H9 (cell line): ENCODE results near the gene B3GALT5. TPM values are rescaled to one million over a fixed set of nuclear protein-coding genes. Genes with fewer than 3 reads are reported as not detected.
A peak's percentile ranks its signal among the peaks of the same experiment; 100 is the strongest.

Experiments
- DNase-seq: peaks from one replicate; pipeline ENCODE4 v3.0.0-alpha.2; 2017
- H2AFZ ChIP-seq: one replicate; pipeline ENCODE4 v1.6.1; 2013; ENCODE audit warnings: mild to moderate bottlenecking, low read length, control low read depth, moderate library complexity
- H2AK5ac ChIP-seq: 2 replicates; pipeline ENCODE4 v1.6.1; 2013; ENCODE audit warnings: low read length, control low read depth, mixed read lengths; ENCODE audit not compliant: insufficient read length
- H2BK120ac ChIP-seq: one replicate; pipeline ENCODE4 v1.6.1; 2013; ENCODE audit warnings: low read depth, mild to moderate bottlenecking, low read length, control low read depth, inconsistent platforms; ENCODE audit not compliant: poor library complexity, severe bottlenecking
- H2BK12ac ChIP-seq: 2 replicates; pipeline ENCODE4 v1.6.1; 2013; ENCODE audit warnings: low read length, control low read depth, mixed read lengths, low read depth; ENCODE audit not compliant: insufficient read length
- H2BK15ac ChIP-seq: 2 replicates; pipeline ENCODE4 v1.6.1; 2013; ENCODE audit warnings: low read depth, low read length, control low read depth
- H2BK20ac ChIP-seq: one replicate; pipeline ENCODE4 v1.6.1; 2013; ENCODE audit warnings: low read depth, mild to moderate bottlenecking, low read length, control low read depth, inconsistent platforms; ENCODE audit not compliant: poor library complexity, severe bottlenecking
- H2BK5ac ChIP-seq: 2 replicates; pipeline ENCODE4 v1.6.1; 2013; ENCODE audit warnings: low read length, control low read depth, mixed read lengths; ENCODE audit not compliant: insufficient read length
- H3K14ac ChIP-seq: 2 replicates; pipeline ENCODE4 v1.6.1; 2013; ENCODE audit warnings: low read length, control low read depth; ENCODE audit not compliant: insufficient read depth
- H3K18ac ChIP-seq: 2 replicates; pipeline ENCODE4 v1.6.1; 2013; ENCODE audit warnings: low read depth, mild to moderate bottlenecking, mixed read lengths, low read length, control low read depth; ENCODE audit not compliant: insufficient read length
- H3K23ac ChIP-seq: 2 replicates; pipeline ENCODE4 v1.6.1; 2013; ENCODE audit warnings: low read length, control low read depth, mixed read lengths, low read depth; ENCODE audit not compliant: insufficient read length
- H3K23me2 ChIP-seq: 2 replicates; pipeline ENCODE4 v1.6.1; 2013; ENCODE audit warnings: low read depth, mild to moderate bottlenecking, mixed read lengths, low read length, control low read depth; ENCODE audit not compliant: insufficient read length, poor library complexity, severe bottlenecking
- H3K27ac ChIP-seq: 2 replicates; pipeline ENCODE4 v1.5.1; 2013; ENCODE audit warnings: low read length, control low read depth, mixed read lengths, low read depth; ENCODE audit not compliant: insufficient read length
- H3K27me3 ChIP-seq: 2 replicates; pipeline ENCODE4 v1.6.1; 2013; ENCODE audit warnings: low read length, control low read depth, inconsistent platforms; ENCODE audit not compliant: insufficient read depth
- H3K4ac ChIP-seq: 2 replicates; pipeline ENCODE4 v1.6.1; 2013; ENCODE audit warnings: low read depth, mild to moderate bottlenecking, control low read depth, inconsistent platforms, low read length, moderate library complexity
- H3K4me1 ChIP-seq: 2 replicates; pipeline ENCODE4 v1.6.1; 2013; ENCODE audit warnings: low read length, control low read depth, inconsistent platforms; ENCODE audit not compliant: insufficient read depth
- H3K4me2 ChIP-seq: 2 replicates; pipeline ENCODE4 v1.6.1; 2013; ENCODE audit warnings: low read length, control low read depth, mixed read lengths; ENCODE audit not compliant: insufficient read length, insufficient read depth
- H3K56ac ChIP-seq: 2 replicates; pipeline ENCODE4 v1.6.1; 2013; ENCODE audit warnings: low read depth, mild to moderate bottlenecking, mixed read lengths, low read length, control low read depth; ENCODE audit not compliant: insufficient read length
- H3K79me1 ChIP-seq: 2 replicates; pipeline ENCODE4 v1.6.1; 2013; ENCODE audit warnings: low read depth, mild to moderate bottlenecking, moderate library complexity, low read length, control low read depth, inconsistent platforms; ENCODE audit not compliant: insufficient read depth, poor library complexity, severe bottlenecking
- H3K79me2 ChIP-seq: 2 replicates; pipeline ENCODE4 v1.6.1; 2013; ENCODE audit warnings: low read length, control low read depth, inconsistent platforms; ENCODE audit not compliant: insufficient read depth
- H3K9ac ChIP-seq: 2 replicates; pipeline ENCODE4 v1.6.1; 2013; ENCODE audit warnings: low read length, control low read depth, mixed read lengths; ENCODE audit not compliant: insufficient read length; ENCODE audit errors: extremely low read depth
- H3K9me3 ChIP-seq: one replicate; pipeline ENCODE4 v1.6.1; 2013; ENCODE audit warnings: low read depth, low read length, inconsistent platforms; ENCODE audit not compliant: control insufficient read depth
- H3T11ph ChIP-seq: one replicate; pipeline ENCODE4 v1.6.1; 2013; ENCODE audit warnings: mild to moderate bottlenecking, low read length, control low read depth, inconsistent platforms
- H4K20me1 ChIP-seq: one replicate; pipeline ENCODE4 v1.6.1; 2013; ENCODE audit not compliant: control insufficient read depth, insufficient read length, insufficient read depth
- H4K5ac ChIP-seq: 2 replicates; pipeline ENCODE4 v1.6.1; 2013; ENCODE audit warnings: low read depth, mild to moderate bottlenecking, mixed read lengths, low read length, control low read depth; ENCODE audit not compliant: insufficient read length
- H4K8ac ChIP-seq: replicated peaks from 2 replicates; pipeline ENCODE4 v1.6.1; 2013; ENCODE audit warnings: low read length, control low read depth, mixed read lengths, low read depth; ENCODE audit not compliant: insufficient read length
- H4K91ac ChIP-seq: 2 replicates; pipeline ENCODE4 v1.6.1; 2013; ENCODE audit warnings: low read depth, mild to moderate bottlenecking, moderate library complexity, mixed read lengths, low read length, control low read depth; ENCODE audit not compliant: insufficient read length
- H3K27ac Mint-ChIP-seq, 3 experiments: 2 replicates in 2 of 3; 3 replicates in 1 of 3; pipeline ENCODE4 v1.8.0; 2020 to 2021; ENCODE audit warnings: mixed read lengths in 3 of 3, mild to moderate bottlenecking in 1 of 3, moderate library complexity in 1 of 3
- H3K27me3 Mint-ChIP-seq: 2 replicates; pipeline ENCODE4 v1.8.0; 2021; ENCODE audit warnings: low read depth, mild to moderate bottlenecking, moderate library complexity, mixed read lengths
- H3K36me3 Mint-ChIP-seq, 3 experiments: 2 replicates in 2 of 3; 3 replicates in 1 of 3; pipeline ENCODE4 v1.8.0; 2020 to 2021; ENCODE audit warnings: low read depth in 3 of 3, mixed read lengths in 3 of 3; ENCODE audit not compliant: insufficient read depth in 1 of 3
- H3K4me1 Mint-ChIP-seq, 2 experiments: 2 replicates each; pipeline ENCODE4 v1.8.0; 2020; ENCODE audit warnings: mixed read lengths in 2 of 2
- H3K4me3 Mint-ChIP-seq, 2 experiments: 2 replicates in 1 of 2; 3 replicates in 1 of 2; pipeline ENCODE4 v1.8.0; 2020 to 2021; ENCODE audit warnings: mild to moderate bottlenecking in 2 of 2, mixed read lengths in 2 of 2, moderate library complexity in 1 of 2
- H3K9me3 Mint-ChIP-seq, 2 experiments: 2 replicates in 1 of 2; 3 replicates in 1 of 2; pipeline ENCODE4 v1.8.0; 2020; ENCODE audit warnings: mild to moderate bottlenecking in 2 of 2, mixed read lengths in 2 of 2, moderate library complexity in 1 of 2
- WGBS: extraction: QIAGEN DNeasy Blood & Tissue Kit; methylation state at CpG from one replicate; pipeline ENCODE4 v1.1.7; 2013; ENCODE audit warnings: missing lambda C conversion rate, low lambda C conversion rate, mixed read lengths; ENCODE audit not compliant: insufficient read length; ENCODE audit errors: extremely low coverage; 5-methylcytosine and 5-hydroxymethylcytosine counted together
- total RNA-seq: library from RNA; stranded (reverse); gene quantifications from 2 replicates; pipeline ENCODE4 v1.2.1, GENCODE V29; 2021
- TF ChIP-seq, protein P1 (sequence below): fragments of 200-600 bp; sonication (generic); conservative IDR thresholded peaks from 3 replicates; pipeline ENCODE4 v1.8.0; 2021; ENCODE audit warnings: antibody characterized with exemption, mild to moderate bottlenecking

Gene B3GALT5
- total RNA-seq, 1 experiment from 2014 or later, result 24.7 TPM

GRCh38 chr21:39705849-39706248 is 93.1 kb downstream of the B3GALT5 start:
- Histone ChIP-seq H2BK5ac (no peak overlapping the region), H3K18ac (no peak overlapping the region), H3K4me1 (peaks cover 15% of the 10 kb centered on the region), H3K79me2 (no peaks in the 10 kb centered on the region), H2BK15ac (no peak overlapping the region), H3K56ac (no peak overlapping the region), H4K20me1 (no peaks in the 10 kb centered on the region), H3K9me3 (no peaks in the 10 kb centered on the region), H4K91ac (no peak overlapping the region), H2AFZ (no peak overlapping the region), H3K27me3 (no peaks in the 10 kb centered on the region), H3K9ac (no peak overlapping the region), H2BK12ac (no peak overlapping the region), H4K8ac (no peak overlapping the region), H2AK5ac (no peak overlapping the region), H3K23ac (no peak overlapping the region), H3K4ac (no peak overlapping the region), H3K79me1 (no peaks in the 10 kb centered on the region), H2BK120ac (no peak overlapping the region), H3T11ph (no peak overlapping the region), H3K14ac (no peak overlapping the region), H4K5ac (no peak overlapping the region), H2BK20ac (no peak overlapping the region), H3K4me2 (no peak overlapping the region), H3K27ac (no peak overlapping the region), H3K23me2 (no peaks in the 10 kb centered on the region)
- H3K36me3 Mint-ChIP-seq, result peaks cover 28 to 48% (median 38%) of the 10 kb centered on the region in 3 experiments
- H3K4me3 Mint-ChIP-seq, result no peak overlapping the region
- peaks cover 31 to 32% of the 10 kb centered on the region in 2 experiments for H3K9me3 Mint-ChIP-seq
- DNase-seq, result no peak
- TF ChIP-seq, protein P1, sequence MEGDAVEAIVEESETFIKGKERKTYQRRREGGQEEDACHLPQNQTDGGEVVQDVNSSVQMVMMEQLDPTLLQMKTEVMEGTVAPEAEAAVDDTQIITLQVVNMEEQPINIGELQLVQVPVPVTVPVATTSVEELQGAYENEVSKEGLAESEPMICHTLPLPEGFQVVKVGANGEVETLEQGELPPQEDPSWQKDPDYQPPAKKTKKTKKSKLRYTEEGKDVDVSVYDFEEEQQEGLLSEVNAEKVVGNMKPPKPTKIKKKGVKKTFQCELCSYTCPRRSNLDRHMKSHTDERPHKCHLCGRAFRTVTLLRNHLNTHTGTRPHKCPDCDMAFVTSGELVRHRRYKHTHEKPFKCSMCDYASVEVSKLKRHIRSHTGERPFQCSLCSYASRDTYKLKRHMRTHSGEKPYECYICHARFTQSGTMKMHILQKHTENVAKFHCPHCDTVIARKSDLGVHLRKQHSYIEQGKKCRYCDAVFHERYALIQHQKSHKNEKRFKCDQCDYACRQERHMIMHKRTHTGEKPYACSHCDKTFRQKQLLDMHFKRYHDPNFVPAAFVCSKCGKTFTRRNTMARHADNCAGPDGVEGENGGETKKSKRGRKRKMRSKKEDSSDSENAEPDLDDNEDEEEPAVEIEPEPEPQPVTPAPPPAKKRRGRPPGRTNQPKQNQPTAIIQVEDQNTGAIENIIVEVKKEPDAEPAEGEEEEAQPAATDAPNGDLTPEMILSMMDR, result no peak
- H3K27me3 Mint-ChIP-seq, result no peaks in the 10 kb centered on the region; the same call in 1 of the 2 replicates
- H3K4me1 Mint-ChIP-seq, result peaks cover 35 to 43% of the 10 kb centered on the region in 2 experiments
- no CpG with 5 or more reads among the region's 2 CpGs for WGBS
- 0 out of 7 replicates have a peak overlapping the region, but pooled peaks of 1 of the 3 experiments have one; percentile 89 for H3K27ac Mint-ChIP-seq
